ENCODE measurements around the gene CTNND2.

The CTNND2 gene

DNA sequence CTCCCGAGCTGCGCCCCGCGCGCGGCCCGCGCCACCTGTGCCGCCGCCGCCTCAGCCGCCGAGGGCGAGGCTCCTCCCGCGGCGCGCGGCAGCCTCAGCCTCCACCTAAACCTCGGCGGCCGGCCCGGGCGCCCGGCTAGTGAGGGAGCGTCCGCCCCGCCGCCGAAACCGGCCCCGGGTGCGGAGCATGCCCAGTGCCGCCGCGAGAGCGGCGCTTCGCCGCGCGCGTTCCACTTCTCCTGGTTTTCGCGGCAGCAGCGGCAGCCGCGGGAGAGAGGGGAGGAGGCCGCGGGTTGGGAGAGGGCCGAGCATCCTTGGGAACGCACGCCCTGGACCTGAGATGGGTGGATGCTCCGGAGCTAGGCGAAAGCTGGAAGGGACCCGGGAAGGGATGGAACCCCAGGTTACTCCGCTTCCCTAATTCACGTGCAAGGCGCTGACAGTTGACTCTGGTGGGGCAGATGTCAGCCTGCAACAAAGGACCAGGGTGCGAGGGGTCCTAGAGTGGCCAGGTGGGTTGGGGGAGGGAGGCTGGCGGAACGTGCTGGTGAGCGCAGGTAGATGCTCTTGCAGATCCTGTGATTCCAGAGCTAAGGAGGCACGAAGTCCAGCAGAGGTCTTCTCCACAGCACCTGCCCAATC is at the start of gene CTNND2:
CTNND2 (minus strand) TSS at position 182 of the 642 bp plus-strand sequence. CDS start 593 bp downstream, outside the sequence.
- peak; percentile 0 for DNase-seq (ENCODE audit: low read depth, low spot score)

DNA sequence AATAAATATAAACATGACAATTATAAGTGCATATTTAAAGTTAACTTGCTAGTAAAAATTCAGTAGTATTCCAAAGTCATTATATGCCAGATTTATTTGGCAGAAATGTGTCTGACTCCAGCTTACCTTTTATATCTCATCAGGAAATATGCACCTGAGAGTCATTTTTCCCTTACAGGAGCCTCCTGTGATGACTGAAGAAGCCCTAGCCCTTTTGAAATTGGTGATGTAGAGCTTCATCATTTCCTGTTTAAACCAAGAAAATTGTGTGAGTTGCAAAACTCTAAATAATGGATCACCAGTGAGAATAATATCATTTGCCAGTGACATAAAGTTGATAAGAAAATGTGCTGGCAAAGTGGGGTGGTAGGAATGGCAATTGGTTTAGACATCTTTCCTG is 42.1 kb upstream of the CTNND2 start:
- no peak for DNase-seq (ENCODE audit: low read depth, low spot score)

DNA sequence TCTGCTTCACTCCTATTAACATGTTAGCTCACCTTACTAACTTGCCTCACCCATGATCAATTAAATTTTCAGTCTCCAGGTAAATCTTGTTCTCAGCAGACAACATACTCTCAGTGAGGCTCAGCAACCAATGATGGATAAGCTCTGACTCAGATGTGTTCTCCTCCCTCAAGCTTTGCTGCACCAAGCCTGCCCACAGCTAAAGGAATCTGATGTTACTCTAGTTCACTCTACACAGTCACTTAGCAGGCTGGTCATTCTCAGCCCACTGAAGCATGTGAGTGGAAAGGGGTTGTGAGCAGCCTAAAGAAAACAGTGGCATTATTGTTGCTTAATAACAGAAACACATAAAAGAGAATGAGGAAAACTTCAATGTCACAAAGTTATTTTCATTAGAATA is 37.3 kb upstream of the CTNND2 start:
- no peak for DNase-seq (ENCODE audit: low read depth, low spot score)

- DNase-seq (ENCODE audit: low read depth, low spot score) = no peak
Measured at GRCh38 chr5:11931638-11932037, 27.4 kb upstream of the CTNND2 start.

GRCh38 chr5:11928909-11929308 is 24.7 kb upstream of the CTNND2 start:
- DNase-seq (ENCODE audit: low read depth, low spot score) = no peak

- no peak for DNase-seq (ENCODE audit: low read depth, low spot score)
Measured at GRCh38 chr5:11925701-11926100, 21.5 kb upstream of the CTNND2 start.

DNA sequence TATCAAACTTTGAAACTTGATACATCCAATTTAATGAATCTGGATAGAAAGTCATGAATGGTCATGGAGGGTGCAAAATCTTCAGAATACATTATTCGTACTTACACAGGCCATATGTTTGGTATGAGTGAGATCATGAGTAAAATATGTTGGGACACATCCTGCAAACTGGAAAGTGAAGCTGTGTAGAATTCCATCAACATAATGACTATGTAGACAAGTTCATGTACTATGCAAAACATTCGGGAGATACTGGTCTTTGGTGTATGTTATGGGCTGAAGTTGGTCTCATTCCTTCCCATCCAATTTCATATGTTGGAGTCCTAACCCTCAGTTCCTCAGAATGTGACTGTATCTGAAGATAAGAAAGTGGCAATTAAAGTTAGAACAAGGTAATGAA is 18.1 kb upstream of the CTNND2 start:
- DNase-seq (ENCODE audit: low read depth, low spot score) = no peak

DNA sequence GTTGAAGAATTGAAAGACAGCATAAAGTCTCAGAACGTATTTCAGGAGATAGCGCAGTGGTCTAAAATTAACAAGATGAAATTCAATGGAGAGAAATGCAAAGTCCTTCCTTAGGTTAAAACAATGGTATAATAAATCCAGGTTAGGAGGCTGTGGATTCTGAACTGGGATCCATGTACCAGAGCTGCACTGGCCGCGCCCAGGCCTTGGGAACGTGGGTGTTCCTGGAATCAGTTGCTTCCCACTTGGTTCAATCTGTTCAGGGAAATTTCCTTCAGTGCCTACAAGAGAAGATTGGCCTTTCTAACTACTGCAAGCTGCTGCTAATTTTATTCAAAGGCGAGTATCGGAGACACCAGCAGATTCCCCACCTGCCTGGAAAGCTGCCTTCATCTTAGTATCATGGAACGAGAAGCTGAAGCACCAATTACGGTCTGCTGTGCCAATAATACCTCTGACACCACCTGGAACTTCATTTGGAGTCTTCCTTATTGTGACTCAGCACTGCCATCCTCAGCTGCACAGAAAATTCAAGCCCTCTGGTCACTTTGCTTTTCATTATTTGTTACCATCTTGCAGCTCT is 14.3 kb upstream of the CTNND2 start:
- no peak for DNase-seq (ENCODE audit: low read depth, low spot score)

DNA sequence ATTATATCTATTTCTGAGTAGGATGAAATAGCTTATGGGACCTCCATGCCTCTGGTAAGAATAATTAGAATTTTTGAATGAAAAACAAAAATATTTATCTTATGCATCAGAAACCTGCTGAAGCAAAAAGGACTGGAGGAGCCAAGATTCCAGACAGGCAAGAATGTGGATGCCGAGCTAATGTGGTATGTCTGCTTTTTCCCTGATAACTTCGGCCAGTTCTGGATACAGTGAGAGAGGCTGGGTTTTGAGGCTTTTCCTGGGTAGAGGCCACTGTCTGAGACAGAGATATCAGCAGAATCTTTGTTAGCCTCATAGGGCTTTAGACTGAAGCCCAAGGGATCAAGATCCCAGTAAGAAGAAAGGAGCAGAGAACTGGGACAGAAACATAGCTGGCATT is 5.2 kb upstream of the CTNND2 start:
- no peak for DNase-seq (ENCODE audit: low read depth, low spot score)

- DNase-seq (ENCODE audit: low read depth, low spot score) = no peak
Measured at GRCh38 chr5:11906497-11906896, 2.3 kb upstream of the CTNND2 start.

DNA sequence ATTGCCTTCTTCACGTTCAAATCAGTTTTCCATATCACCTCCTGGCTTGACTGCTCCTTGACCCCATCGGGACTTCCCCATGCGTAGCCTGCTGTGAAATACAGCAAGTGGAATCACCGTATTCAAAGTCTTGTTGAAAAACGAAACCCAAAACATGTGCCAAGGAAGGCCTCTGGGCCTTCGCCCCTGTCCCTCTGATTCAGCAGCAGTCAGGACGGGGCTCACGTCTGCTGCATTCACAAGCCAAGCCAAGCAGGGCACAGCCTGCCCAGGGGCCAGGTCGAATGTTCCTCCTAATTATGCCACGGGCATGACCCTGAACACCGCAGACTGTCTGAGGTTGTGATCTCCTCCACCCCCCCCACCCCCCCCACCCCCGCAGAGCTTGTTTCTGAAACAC is 960 bp upstream of the CTNND2 start:
- DNase-seq (ENCODE audit: low read depth, low spot score) = no peak

DNA sequence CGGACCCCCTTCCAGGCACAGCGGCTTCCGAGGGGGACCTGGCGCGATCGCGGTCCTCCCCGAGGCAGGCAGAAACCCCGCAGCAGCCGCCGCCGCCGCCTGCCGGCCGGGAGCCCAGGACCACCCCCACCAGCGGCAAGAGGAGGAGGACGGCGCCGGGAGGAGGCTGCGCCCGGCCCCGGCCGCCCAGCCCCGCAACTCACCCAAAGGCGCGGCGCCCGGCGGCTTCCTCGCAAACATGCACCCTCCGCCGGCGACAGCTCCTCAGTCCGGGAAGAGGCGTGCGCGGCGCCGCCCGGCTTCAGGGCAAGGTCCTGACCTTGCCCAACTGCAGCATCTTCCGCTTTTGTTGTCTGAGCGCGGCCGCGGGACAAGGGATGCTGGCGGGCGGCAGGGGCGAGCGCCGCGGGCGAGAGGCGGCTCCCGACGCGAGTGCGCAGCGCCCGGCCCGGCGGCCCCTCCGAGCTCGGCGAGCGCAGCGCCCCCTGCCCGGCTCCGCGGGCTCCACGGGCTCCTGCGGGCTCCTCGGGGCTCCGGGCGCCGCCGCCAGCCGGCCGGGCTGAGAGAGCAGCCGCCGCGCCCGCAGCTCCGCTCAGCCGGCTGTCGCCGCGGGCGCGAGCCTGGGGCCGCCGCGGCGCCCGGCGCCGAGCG is 507 bp downstream of the CTNND2 start:
- DNase-seq (ENCODE audit: low read depth, low spot score) = no peak

GRCh38 chr5:11903121-11903613 is 1.1 kb downstream of the CTNND2 start:
- no peak for DNase-seq (ENCODE audit: low read depth, low spot score)

DNA sequence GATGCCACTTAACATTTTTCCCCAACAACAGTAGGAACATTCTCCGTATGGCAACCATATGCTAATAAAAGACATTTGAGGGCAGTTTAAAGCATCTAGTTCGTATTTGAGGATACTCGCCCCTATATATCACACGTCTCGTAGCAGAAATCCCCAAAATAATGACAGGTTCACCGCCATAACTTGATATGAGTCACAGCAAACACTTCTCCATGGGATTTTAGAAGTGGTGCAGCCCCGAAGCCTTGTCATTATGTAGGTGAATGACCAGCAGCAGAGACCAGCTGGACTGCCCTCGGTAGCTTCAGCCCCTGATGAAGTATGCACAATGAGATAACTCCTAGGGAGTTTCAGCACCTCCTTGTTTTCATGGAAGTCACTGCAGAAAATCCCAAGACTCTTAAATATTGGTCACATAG is 2.0 kb downstream of the CTNND2 start:
- no peak for DNase-seq (ENCODE audit: low read depth, low spot score)

DNA sequence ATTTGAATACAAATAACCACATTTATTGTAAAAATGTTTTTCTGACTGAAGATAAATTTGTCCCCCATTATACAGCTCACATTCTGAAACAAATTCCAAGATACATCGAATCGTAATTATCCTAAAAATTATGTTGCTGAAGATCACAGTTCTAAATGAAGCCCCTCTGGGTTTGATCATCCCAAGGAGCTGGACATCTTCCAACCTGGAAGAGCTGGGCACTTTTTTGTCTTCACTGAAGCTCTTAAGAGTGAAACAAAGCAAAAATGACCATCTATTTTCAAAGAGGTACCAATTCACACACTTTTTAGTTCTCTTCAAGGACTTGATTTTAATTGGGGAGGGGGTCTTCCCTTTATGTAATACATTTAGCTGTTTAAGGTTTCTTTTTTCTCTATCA is 5.5 kb downstream of the CTNND2 start:
- DNase-seq (ENCODE audit: low read depth, low spot score) = no peak

GRCh38 chr5:11897781-11898180 is 6.5 kb downstream of the CTNND2 start:
- no peak for DNase-seq (ENCODE audit: low read depth, low spot score)

GRCh38 chr5:11894992-11895391 is 9.3 kb downstream of the CTNND2 start:
- DNase-seq (ENCODE audit: low read depth, low spot score) = no peak

DNA sequence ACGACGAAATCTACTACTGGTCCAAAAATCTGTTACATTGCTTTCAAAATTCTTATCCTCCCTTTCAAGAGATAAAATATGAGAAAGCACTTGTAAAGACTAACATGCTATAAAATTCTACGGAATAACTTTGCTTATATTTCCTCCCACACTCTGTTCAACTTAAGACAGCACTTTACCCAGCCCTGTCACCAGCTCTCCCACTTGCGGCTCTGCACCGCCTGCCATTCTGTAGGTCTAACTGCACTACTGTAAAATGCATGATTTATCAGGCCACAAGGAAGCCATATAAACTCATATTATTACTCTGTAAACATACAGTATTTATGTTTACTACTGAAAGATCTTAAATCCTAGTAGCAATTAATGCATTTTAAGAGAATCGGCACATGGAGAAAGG is 11.4 kb downstream of the CTNND2 start:
- DNase-seq (ENCODE audit: low read depth, low spot score) = no peak

DNA sequence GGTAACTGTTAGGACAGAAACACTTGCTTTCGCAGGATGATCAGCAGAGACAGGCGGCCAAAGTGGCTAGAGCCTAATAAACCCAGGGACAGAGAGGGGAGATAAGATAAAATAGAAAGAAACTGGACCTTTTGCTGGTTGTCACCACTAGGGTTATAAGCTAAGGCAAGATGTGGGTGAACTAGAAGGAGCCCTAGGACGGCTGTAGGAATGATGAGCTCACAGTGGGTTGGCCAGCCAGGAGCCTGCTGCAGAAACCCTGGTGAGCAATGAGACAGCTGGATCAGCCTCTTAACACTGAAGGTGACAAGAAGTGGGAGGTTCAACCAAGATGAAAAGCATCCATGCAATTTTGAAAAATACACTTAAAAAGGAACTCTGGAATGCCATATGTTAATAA is 13.5 kb downstream of the CTNND2 start:
- no peak for DNase-seq (ENCODE audit: low read depth, low spot score)

DNA sequence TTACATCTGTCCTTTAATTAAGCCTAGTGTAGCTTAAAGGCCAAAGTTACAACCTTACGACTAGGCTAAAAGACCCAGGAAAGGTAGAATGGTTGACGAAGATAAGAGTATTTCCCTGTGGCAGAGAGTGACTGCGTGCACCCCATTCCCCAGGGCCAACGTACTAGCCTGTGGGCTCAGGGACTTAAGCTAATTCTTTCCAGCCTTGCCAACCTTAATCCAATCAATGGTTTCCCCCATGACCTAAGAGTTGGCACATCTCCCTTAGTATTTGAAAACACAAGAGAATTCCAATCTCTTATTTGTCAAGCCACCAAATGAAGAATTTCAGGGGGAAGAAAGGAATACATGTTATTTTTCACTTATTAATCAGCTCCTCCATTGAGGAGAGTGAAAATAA is 16.0 kb downstream of the CTNND2 start:
- DNase-seq (ENCODE audit: low read depth, low spot score) = no peak

DNA sequence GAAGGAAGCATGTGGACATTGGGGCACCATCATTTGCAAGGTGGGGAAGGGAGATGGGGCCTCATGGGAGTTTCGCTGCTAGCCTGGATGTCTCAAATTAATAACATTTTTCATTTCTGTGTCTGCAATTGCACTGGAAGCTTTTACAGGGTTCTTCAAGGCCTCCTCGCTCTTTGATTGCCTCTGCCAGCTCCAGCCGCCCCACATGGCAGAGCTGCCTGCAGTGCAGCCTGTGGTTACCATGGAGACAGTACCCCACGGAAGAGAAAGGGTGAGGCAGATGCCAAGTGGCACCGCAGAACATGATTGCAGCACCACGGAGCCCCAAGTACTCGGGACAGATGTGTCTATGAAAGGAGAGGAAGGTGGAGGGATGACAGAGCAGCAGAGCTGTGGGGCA is 25.4 kb downstream of the CTNND2 start:
- DNase-seq (ENCODE audit: low read depth, low spot score) = no peak

DNA sequence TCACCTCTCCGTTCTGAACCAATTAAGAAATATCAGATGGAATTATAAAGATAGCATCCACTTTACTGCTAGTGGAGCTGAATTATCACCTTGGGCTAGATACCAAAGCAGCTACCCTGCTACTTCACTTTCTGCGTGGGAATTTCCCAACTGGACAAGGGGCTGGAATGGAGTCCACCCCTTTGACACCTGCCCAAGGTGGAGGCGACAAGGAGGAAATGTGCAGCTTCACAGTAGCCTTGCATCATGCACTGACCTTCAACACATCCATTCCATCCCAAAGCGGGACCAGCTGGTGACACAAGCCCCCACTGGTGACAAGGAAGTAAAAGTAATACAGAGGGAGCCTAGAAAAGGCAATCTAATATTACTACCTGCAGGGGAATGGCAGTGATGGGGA is 30.7 kb downstream of the CTNND2 start:
- no peak for DNase-seq (ENCODE audit: low read depth, low spot score)

GRCh38 chr5:11869203-11869602 is 35.0 kb downstream of the CTNND2 start:
- no peak for DNase-seq (ENCODE audit: low read depth, low spot score)
